IPS DF 4.7 (cell line): ENCODE data around the gene OSMR.

Experiments used
- DNase-seq: peaks from one replicate; pipeline ENCODE4 v3.0.0-alpha.2; 2013; ENCODE audit warnings: low spot score; ENCODE audit errors: extremely low read depth

Gene OSMR

GRCh38 chr5:38845526-38846378 is at the start of gene OSMR:
TSS of gene OSMR (plus strand) at chr5:38846012. CDS start at chr5:38869045, 23,033 bp downstream.
- no peak for DNase-seq

- no peak for DNase-seq
Observed at GRCh38 chr5:38796742-38797108, 49.1 kb upstream of the OSMR start.

GRCh38 chr5:38797838-38798237 is 48.0 kb upstream of the OSMR start:
- no peak for DNase-seq

GRCh38 chr5:38799556-38800377 is 46.0 kb upstream of the OSMR start:
- no peak for DNase-seq

- DNase-seq, result no peak
Observed at GRCh38 chr5:38800515-38800914, 45.3 kb upstream of the OSMR start.

- no peak for DNase-seq
Observed at GRCh38 chr5:38802125-38802524, 43.7 kb upstream of the OSMR start.

- DNase-seq, result no peak
Observed at GRCh38 chr5:38803246-38803645, 42.6 kb upstream of the OSMR start.

GRCh38 chr5:38806775-38807258 is 39.0 kb upstream of the OSMR start:
- no peak for DNase-seq

GRCh38 chr5:38807570-38808483 is 38.0 kb upstream of the OSMR start:
- no peak for DNase-seq

- no peak for DNase-seq
Observed at GRCh38 chr5:38808666-38809343, 37.0 kb upstream of the OSMR start.

GRCh38 chr5:38809388-38810359 is 36.1 kb upstream of the OSMR start:
- no peak for DNase-seq

GRCh38 chr5:38814879-38815278 is 30.9 kb upstream of the OSMR start:
- no peak for DNase-seq

GRCh38 chr5:38816083-38817030 is 29.5 kb upstream of the OSMR start:
- no peak for DNase-seq

GRCh38 chr5:38821679-38822078 is 24.1 kb upstream of the OSMR start:
- no peak for DNase-seq

- no peak for DNase-seq
Observed at GRCh38 chr5:38823503-38823902, 22.3 kb upstream of the OSMR start.

- DNase-seq, result no peak
Observed at GRCh38 chr5:38824821-38825220, 21.0 kb upstream of the OSMR start.

- DNase-seq, result no peak
Observed at GRCh38 chr5:38825494-38825893, 20.3 kb upstream of the OSMR start.

GRCh38 chr5:38827525-38827924 is 18.3 kb upstream of the OSMR start:
- DNase-seq, result no peak
